H1 (cell line): ENCODE data around the gene SESN3. TPM values are rescaled to one million over a fixed set of nuclear protein-coding genes. Genes with fewer than 3 reads are reported as not detected.

Source experiments
- CTCF ChIA-PET: fragments of 300-600 bp; sonication (Branson Sonifier 250); formaldehyde crosslinking; loops from one replicate; lab custom pipeline; 2021; ENCODE audit not compliant: partially characterized antibody; lab: Charles Lee
- POLR2A ChIA-PET: fragments of 300-600 bp; sonication (Branson Sonifier 250); formaldehyde crosslinking; loops from one replicate; lab custom pipeline; 2021; ENCODE audit warnings: inconsistent platforms; ENCODE audit not compliant: partially characterized antibody; lab: Charles Lee
- DNase-seq, 2 experiments: peaks; one replicate each; pipeline versions ENCODE4 v3.0.0 to v3.0.0-alpha.2; 2010 to 2022; ENCODE audit warnings: low spot score in 2 of 2, low read depth in 1 of 2, mixed read lengths in 1 of 2
- FAIRE-seq: peaks from 2 replicates; lab custom pipeline; 2011; peaks lifted over from hg19 to GRCh38; lab: Jason Lieb, UNC
- H2AFZ ChIP-seq: 2 replicates; pipeline ENCODE4 v1.8.1; 2012; ENCODE audit warnings: low read length, inconsistent platforms
- H2AK5ac ChIP-seq: 2 replicates; pipeline ENCODE4 v1.6.1; 2013; ENCODE audit warnings: low read depth, low read length
- H2BK120ac ChIP-seq: replicated peaks from 2 replicates; pipeline ENCODE3; 2013; ENCODE audit warnings: low read depth, low read length, inconsistent platforms
- H2BK12ac ChIP-seq: 2 replicates; pipeline ENCODE4 v1.6.1; 2013; ENCODE audit warnings: low read depth, low read length
- H2BK15ac ChIP-seq: 2 replicates; pipeline ENCODE4 v1.6.1; 2013; ENCODE audit warnings: low read length
- H2BK20ac ChIP-seq: 2 replicates; pipeline ENCODE4 v1.6.1; 2013; ENCODE audit warnings: low read length
- H2BK5ac ChIP-seq: 2 replicates; pipeline ENCODE4 v1.6.1; 2013; ENCODE audit warnings: low read depth, low read length
- H3K14ac ChIP-seq: 2 replicates; pipeline ENCODE4 v1.6.1; 2013; ENCODE audit warnings: inconsistent platforms; ENCODE audit not compliant: insufficient read length
- H3K18ac ChIP-seq: 2 replicates; pipeline ENCODE4 v1.6.1; 2013; ENCODE audit warnings: low read length; ENCODE audit errors: extremely low read depth
- H3K23ac ChIP-seq: 2 replicates; pipeline ENCODE4 v1.6.1; 2013; ENCODE audit warnings: inconsistent platforms; ENCODE audit not compliant: insufficient read length
- H3K23me2 ChIP-seq: 2 replicates; pipeline ENCODE4 v1.6.1; 2013; ENCODE audit warnings: low read depth, low read length
- H3K27ac ChIP-seq: 2 replicates; pipeline ENCODE4 v1.6.1; 2011; ENCODE audit warnings: low read depth, low read length, inconsistent platforms
- H3K27me3 ChIP-seq, 4 experiments: replicated peaks in 1 of 4; 1 replicate in 1 of 4; 2 replicates in 3 of 4; pipeline versions ENCODE4 v1.6.1 to v1.8.1; 2011 to 2013; ENCODE audit warnings: low read length in 3 of 4, mild to moderate bottlenecking in 3 of 4, inconsistent platforms in 2 of 4, mixed read lengths in 2 of 4, moderate library complexity in 1 of 4; ENCODE audit not compliant: control insufficient read depth in 3 of 4, insufficient read depth in 3 of 4; ENCODE audit errors: extremely low read depth in 1 of 4
- H3K36me3 ChIP-seq, 4 experiments: 2 replicates each; pipeline versions ENCODE4 v1.6.1 to v1.8.1; 2011 to 2013; ENCODE audit warnings: mild to moderate bottlenecking in 4 of 4, low read length in 3 of 4, moderate library complexity in 2 of 4, control low read depth in 1 of 4, inconsistent platforms in 1 of 4; ENCODE audit not compliant: insufficient read depth in 4 of 4, control insufficient read depth in 2 of 4
- H3K4ac ChIP-seq: replicated peaks from 2 replicates; pipeline ENCODE3; 2013; ENCODE audit warnings: low read length, low read depth, mixed read lengths, inconsistent platforms; ENCODE audit not compliant: insufficient read length
- H3K4me1 ChIP-seq, 4 experiments: replicated peaks in 1 of 4; 1 replicate in 1 of 4; 2 replicates in 3 of 4; pipeline versions ENCODE4 v1.6.1 to v1.8.1; 2011 to 2013; ENCODE audit warnings: low read length in 3 of 4, inconsistent platforms in 2 of 4, mixed read lengths in 1 of 4; ENCODE audit not compliant: insufficient read depth in 4 of 4, control insufficient read depth in 3 of 4
- H3K4me2 ChIP-seq, 2 experiments: 2 replicates each; pipeline versions ENCODE4 v1.6.1 to v1.8.1; 2011 to 2013; ENCODE audit warnings: low read depth in 2 of 2, low read length in 2 of 2, control low read depth in 1 of 2, inconsistent platforms in 1 of 2, mild to moderate bottlenecking in 1 of 2; ENCODE audit not compliant: insufficient read depth in 1 of 2
- H3K4me3 ChIP-seq, 4 experiments: fragments of 200-600, 300-600 bp in 1 of 4; sonication (generic), shearing (Covaris generic), sonication (Bioruptor Twin) in 1 of 4; 2 replicates each; pipeline versions ENCODE4 v1.5.1 to v1.8.1; 2011 to 2016; ENCODE audit warnings: low read length in 4 of 4, low read depth in 3 of 4, control low read depth in 2 of 4, inconsistent platforms in 2 of 4, mild to moderate bottlenecking in 2 of 4, mixed read lengths in 1 of 4, moderate library complexity in 1 of 4; ENCODE audit not compliant: insufficient read depth in 2 of 4; ENCODE audit errors: extremely low read depth in 1 of 4
- H3K56ac ChIP-seq: replicated peaks from 2 replicates; pipeline ENCODE3; 2013; ENCODE audit warnings: low read depth, mild to moderate bottlenecking, mixed read lengths, low read length, inconsistent platforms; ENCODE audit not compliant: insufficient read length
- H3K79me1 ChIP-seq: 2 replicates; pipeline ENCODE4 v1.6.1; 2013; ENCODE audit warnings: low read depth, low read length, control low read depth
- H3K79me2 ChIP-seq, 2 experiments: 2 replicates each; pipeline versions ENCODE4 v1.6.1 to v1.8.1; 2012 to 2013; ENCODE audit warnings: low read length in 2 of 2, mild to moderate bottlenecking in 2 of 2, inconsistent platforms in 1 of 2; ENCODE audit not compliant: insufficient read depth in 2 of 2, control insufficient read depth in 1 of 2
- H3K9ac ChIP-seq, 4 experiments: replicated peaks in 1 of 4; 1 replicate in 1 of 4; 2 replicates in 3 of 4; pipeline versions ENCODE4 v1.6.1 to v1.8.1; 2011 to 2013; ENCODE audit warnings: low read depth in 3 of 4, low read length in 3 of 4, control low read depth in 2 of 4, mild to moderate bottlenecking in 2 of 4, moderate library complexity in 2 of 4, inconsistent platforms in 1 of 4; ENCODE audit errors: extremely low read depth in 1 of 4
- H3K9me3 ChIP-seq, 2 experiments: 2 replicates each; pipeline versions ENCODE4 v1.6.1 to v1.8.1; 2012 to 2013; ENCODE audit warnings: mild to moderate bottlenecking in 2 of 2, moderate library complexity in 2 of 2, control low read depth in 1 of 2, inconsistent platforms in 1 of 2, low read depth in 1 of 2, low read length in 1 of 2, mixed read lengths in 1 of 2; ENCODE audit not compliant: insufficient read depth in 2 of 2
- H4K20me1 ChIP-seq, 2 experiments: replicated peaks in 1 of 2; 2 replicates each; pipeline versions ENCODE3 to v1.8.1; 2011 to 2013; ENCODE audit warnings: inconsistent platforms in 2 of 2, low read length in 2 of 2, mild to moderate bottlenecking in 1 of 2; ENCODE audit not compliant: insufficient read depth in 2 of 2, control insufficient read depth in 1 of 2
- H4K5ac ChIP-seq: 2 replicates; pipeline ENCODE4 v1.6.1; 2013; ENCODE audit warnings: low read length, low read depth, mixed read lengths, inconsistent platforms; ENCODE audit not compliant: insufficient read length
- H4K8ac ChIP-seq: 2 replicates; pipeline ENCODE4 v1.8.0; 2013; ENCODE audit warnings: mild to moderate bottlenecking, moderate library complexity, low read length, inconsistent platforms; ENCODE audit not compliant: insufficient read depth; ENCODE audit errors: extremely low read depth
- H4K91ac ChIP-seq: replicated peaks from 2 replicates; pipeline ENCODE3; 2013; ENCODE audit warnings: low read length, mixed read lengths, inconsistent platforms; ENCODE audit not compliant: insufficient read length
- GTF2F1 ChIP-seq: IDR thresholded peaks from 2 replicates; pipeline ENCODE4 v1.6.1; 2012; ENCODE audit warnings: low read depth, low read length, improper control_type of control experiment, borderline replicate concordance
- MAFK ChIP-seq: IDR thresholded peaks from 2 replicates; pipeline ENCODE4 v1.6.1; 2012; ENCODE audit warnings: low read depth, mild to moderate bottlenecking, improper control_type of control experiment, low read length
- TAF1 ChIP-seq: IDR thresholded peaks from 2 replicates; pipeline ENCODE4 v1.6.1; 2011; ENCODE audit warnings: mild to moderate bottlenecking, low read depth, low read length
- TCF12 ChIP-seq: IDR thresholded peaks from 2 replicates; pipeline ENCODE4 v1.6.1; 2011; ENCODE audit warnings: low read depth, mild to moderate bottlenecking, low read length
- WGBS, 2 experiments: shearing (Covaris generic) in 1 of 2; methylation state at CpG; one replicate each; pipeline versions ENCODE4 v1.1.6 to v1.1.7; 2013 to 2015; ENCODE audit warnings: low lambda C conversion rate in 2 of 2, mixed read lengths in 2 of 2, inconsistent platforms in 1 of 2, low coverage in 1 of 2, missing lambda C conversion rate in 1 of 2; ENCODE audit not compliant: insufficient replicate concordance in 2 of 2, insufficient coverage in 1 of 2, insufficient read length in 1 of 2; ENCODE audit errors: extremely low coverage in 1 of 2, missing lambda C conversion rate in 1 of 2; 5-methylcytosine and 5-hydroxymethylcytosine counted together
- polyA plus RNA-seq, 7 experiments: library from polyadenylated mRNA; depleted of rRNA in 3 of 7; stranded (reverse) in 5 of 7; unstranded in 2 of 7; fragments of >200 nt in 5 of 7; fragments of 200-250 nt in 2 of 7; gene quantifications; 1 replicate in 5 of 7; 2 replicates in 1 of 7; 4 replicates in 1 of 7; pipeline versions ENCODE4 v1.2.1 to v1.2.3, GENCODE V29; 2011 to 2013; ENCODE audit warnings: missing spikeins in 2 of 7, mixed read lengths in 2 of 7
- total RNA-seq: library from RNA; stranded (reverse); fragmentation: NEBNext Ultra II Directional; extraction: Animal tissue kit (Norgen Biotek cat#: 25700); gene quantifications from 2 replicates; pipeline ENCODE4 v1.2.1, GENCODE V29; 2021
- TF ChIP-seq, protein P1 (sequence below), 3 experiments: IDR thresholded peaks; 1 replicate in 2 of 3; 2 replicates in 1 of 3; pipeline versions ENCODE4 v1.5.1 to v1.6.1; 2011; ENCODE audit warnings: low read length in 3 of 3, mild to moderate bottlenecking in 3 of 3, inconsistent platforms in 2 of 3, low read depth in 1 of 3, moderate library complexity in 1 of 3; ENCODE audit not compliant: insufficient read depth in 1 of 3; ENCODE audit errors: control extremely low read depth in 1 of 3

Gene SESN3
- total and polyA plus RNA-seq, 2 of the 8 experiments (the other 6 are each of a cell fraction or from before 2014, with no cell fraction given) = 10.2 to 31.1 TPM

DNA sequence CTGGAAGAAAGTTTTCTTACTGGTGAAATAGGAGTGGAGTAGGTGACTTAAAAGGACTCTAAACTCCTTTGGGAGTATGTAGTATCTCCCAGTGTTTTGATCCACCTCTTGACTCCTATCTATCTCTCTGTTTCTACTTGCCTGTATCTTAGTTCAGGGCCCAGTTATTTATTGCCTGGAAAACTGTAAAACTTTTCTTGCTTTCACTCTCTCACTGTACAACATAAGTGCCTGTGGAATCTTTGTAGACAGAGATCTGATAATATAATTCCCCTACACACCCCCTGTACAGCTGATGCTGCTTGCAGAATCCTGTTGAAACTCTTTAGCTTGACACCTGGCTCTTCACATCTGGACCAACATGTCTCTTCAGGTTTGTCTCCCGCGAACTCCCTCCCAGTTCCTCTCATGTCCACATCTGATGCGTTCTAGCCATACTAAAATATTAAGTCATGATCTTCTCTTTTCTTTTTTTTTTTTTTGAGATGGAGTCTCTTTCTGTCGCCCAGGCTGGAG lies 26.5 kb upstream of the SESN3 start:
- H3K79me2 ChIP-seq = no peaks in the 10 kb centered on the region
- DNase-seq (no peak), FAIRE-seq (no peak)
- ChIA-PET CTCF (interaction anchor here (1.0 to 2.0 kb wide), 2 partner anchors 26 to 448 kb away, joined by 4 to 5 read pairs; partner anchors contain the start of gene SESN3), POLR2A (no interaction called here)
- H2BK5ac ChIP-seq = no peak overlapping the region
- no peak overlapping the region for H3K14ac ChIP-seq
- no peaks in the 10 kb centered on the region for H3K36me3 ChIP-seq
- H4K20me1 ChIP-seq = no peaks in the 10 kb centered on the region
- H3K23ac ChIP-seq = no peak overlapping the region
- no peak overlapping the region for H2BK15ac ChIP-seq
- TF ChIP-seq MAFK = no peak
- TF ChIP-seq, protein P1, sequence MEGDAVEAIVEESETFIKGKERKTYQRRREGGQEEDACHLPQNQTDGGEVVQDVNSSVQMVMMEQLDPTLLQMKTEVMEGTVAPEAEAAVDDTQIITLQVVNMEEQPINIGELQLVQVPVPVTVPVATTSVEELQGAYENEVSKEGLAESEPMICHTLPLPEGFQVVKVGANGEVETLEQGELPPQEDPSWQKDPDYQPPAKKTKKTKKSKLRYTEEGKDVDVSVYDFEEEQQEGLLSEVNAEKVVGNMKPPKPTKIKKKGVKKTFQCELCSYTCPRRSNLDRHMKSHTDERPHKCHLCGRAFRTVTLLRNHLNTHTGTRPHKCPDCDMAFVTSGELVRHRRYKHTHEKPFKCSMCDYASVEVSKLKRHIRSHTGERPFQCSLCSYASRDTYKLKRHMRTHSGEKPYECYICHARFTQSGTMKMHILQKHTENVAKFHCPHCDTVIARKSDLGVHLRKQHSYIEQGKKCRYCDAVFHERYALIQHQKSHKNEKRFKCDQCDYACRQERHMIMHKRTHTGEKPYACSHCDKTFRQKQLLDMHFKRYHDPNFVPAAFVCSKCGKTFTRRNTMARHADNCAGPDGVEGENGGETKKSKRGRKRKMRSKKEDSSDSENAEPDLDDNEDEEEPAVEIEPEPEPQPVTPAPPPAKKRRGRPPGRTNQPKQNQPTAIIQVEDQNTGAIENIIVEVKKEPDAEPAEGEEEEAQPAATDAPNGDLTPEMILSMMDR (IDR thresholded peaks at IDR 0.05; ENCODE audit: control extremely low read depth in 1 of 3, insufficient read depth in 1 of 3, low read depth in 1 of 3, low read length in 3 of 3) = no peak
- no peak for TF ChIP-seq TCF12
- TF ChIP-seq TAF1 = no peak
- no peak for TF ChIP-seq GTF2F1
- no peak overlapping the region for H3K9ac ChIP-seq
- 96% methylated on average over 4 of the region's 4 CpGs; no CpG with 5 or more reads in 1 of the 2 experiments for WGBS, 2 experiments
- no peak overlapping the region for H4K5ac ChIP-seq
- peaks cover 12 to 29% (median 24%) of the 10 kb centered on the region in 4 experiments for H3K4me1 ChIP-seq
- H4K91ac ChIP-seq = no peak overlapping the region
- no peak overlapping the region for H3K56ac ChIP-seq
- H3K9me3 ChIP-seq = no peaks in the 10 kb centered on the region
- H3K4ac ChIP-seq = no peak overlapping the region
- H3K23me2 ChIP-seq = no peaks in the 10 kb centered on the region; the same call in 1 of the 2 replicates
- no peak overlapping the region for H3K4me3 ChIP-seq
- H3K18ac ChIP-seq = no peak overlapping the region; the same call in 1 of the 2 replicates
- no peak overlapping the region for H2BK20ac ChIP-seq
- no peak overlapping the region for H2AK5ac ChIP-seq
- no peak overlapping the region for H2AFZ ChIP-seq
- H3K4me2 ChIP-seq = no peak overlapping the region
- H3K27me3 ChIP-seq = no peaks in the 10 kb centered on the region
- no peaks in the 10 kb centered on the region for H3K79me1 ChIP-seq
- no peak overlapping the region for H2BK12ac ChIP-seq
- H3K27ac ChIP-seq = no peak overlapping the region
- H4K8ac ChIP-seq = no peak overlapping the region
- H2BK120ac ChIP-seq = no peak overlapping the region
